Measurements from ENCODE around the gene MYOF.

MYOF gene

DNA sequence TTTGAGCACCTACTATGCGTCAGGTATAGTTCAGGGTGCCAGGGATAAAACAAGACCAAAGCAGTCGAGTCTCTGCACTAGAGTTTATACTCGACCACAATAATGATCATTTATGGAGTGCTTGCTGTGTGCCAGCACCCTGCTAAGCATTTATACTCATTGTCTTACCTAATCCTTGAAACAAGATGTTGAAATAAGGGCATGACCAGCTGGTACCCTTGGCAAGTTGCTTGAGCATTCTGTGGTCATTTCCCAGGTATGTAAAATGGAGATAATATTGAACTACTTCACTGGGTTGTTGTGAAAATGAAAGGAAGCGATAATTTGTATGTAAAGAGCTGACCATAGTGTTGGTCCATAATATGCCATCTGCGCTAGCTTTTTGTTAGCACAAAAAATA, 223.0 kb downstream of the MYOF start:
- H3K4me3 ChIP-seq (ENCODE audit: low read depth, low read length), result no peak overlapping the region
- TF ChIP-seq, protein P1, sequence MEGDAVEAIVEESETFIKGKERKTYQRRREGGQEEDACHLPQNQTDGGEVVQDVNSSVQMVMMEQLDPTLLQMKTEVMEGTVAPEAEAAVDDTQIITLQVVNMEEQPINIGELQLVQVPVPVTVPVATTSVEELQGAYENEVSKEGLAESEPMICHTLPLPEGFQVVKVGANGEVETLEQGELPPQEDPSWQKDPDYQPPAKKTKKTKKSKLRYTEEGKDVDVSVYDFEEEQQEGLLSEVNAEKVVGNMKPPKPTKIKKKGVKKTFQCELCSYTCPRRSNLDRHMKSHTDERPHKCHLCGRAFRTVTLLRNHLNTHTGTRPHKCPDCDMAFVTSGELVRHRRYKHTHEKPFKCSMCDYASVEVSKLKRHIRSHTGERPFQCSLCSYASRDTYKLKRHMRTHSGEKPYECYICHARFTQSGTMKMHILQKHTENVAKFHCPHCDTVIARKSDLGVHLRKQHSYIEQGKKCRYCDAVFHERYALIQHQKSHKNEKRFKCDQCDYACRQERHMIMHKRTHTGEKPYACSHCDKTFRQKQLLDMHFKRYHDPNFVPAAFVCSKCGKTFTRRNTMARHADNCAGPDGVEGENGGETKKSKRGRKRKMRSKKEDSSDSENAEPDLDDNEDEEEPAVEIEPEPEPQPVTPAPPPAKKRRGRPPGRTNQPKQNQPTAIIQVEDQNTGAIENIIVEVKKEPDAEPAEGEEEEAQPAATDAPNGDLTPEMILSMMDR (IDR thresholded peaks at IDR 0.05; ENCODE audit: low read depth, low read length), result no peak
- no peak for DNase-seq (ENCODE audit: low read depth, low spot score)
- in situ Hi-C loops (cut with HindIII; ENCODE audit: low sequenced_read_pairs), result no loop called here

All from astrocyte of the spinal cord (primary cell).